A549 treated with Hydrocortisone at 1 μM for 4 hours (cell line): ENCODE measurements around the gene SYT11. TPM values are rescaled to one million over a fixed set of nuclear protein-coding genes. Genes with fewer than 3 reads are reported as not detected.

ENCODE experiments used
- total RNA-seq: library from RNA; stranded (reverse); fragments of 200-300 nt; extraction: Qiagen RNA extraction; gene quantifications from 5 replicates; pipeline ENCODE4 v1.2.3, GENCODE V29; 2022

The SYT11 gene, protein sequence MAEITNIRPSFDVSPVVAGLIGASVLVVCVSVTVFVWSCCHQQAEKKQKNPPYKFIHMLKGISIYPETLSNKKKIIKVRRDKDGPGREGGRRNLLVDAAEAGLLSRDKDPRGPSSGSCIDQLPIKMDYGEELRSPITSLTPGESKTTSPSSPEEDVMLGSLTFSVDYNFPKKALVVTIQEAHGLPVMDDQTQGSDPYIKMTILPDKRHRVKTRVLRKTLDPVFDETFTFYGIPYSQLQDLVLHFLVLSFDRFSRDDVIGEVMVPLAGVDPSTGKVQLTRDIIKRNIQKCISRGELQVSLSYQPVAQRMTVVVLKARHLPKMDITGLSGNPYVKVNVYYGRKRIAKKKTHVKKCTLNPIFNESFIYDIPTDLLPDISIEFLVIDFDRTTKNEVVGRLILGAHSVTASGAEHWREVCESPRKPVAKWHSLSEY
- 0.92 to 1.5 TPM (median 1.3 TPM) in 5 replicates for total RNA-seq

DNA sequence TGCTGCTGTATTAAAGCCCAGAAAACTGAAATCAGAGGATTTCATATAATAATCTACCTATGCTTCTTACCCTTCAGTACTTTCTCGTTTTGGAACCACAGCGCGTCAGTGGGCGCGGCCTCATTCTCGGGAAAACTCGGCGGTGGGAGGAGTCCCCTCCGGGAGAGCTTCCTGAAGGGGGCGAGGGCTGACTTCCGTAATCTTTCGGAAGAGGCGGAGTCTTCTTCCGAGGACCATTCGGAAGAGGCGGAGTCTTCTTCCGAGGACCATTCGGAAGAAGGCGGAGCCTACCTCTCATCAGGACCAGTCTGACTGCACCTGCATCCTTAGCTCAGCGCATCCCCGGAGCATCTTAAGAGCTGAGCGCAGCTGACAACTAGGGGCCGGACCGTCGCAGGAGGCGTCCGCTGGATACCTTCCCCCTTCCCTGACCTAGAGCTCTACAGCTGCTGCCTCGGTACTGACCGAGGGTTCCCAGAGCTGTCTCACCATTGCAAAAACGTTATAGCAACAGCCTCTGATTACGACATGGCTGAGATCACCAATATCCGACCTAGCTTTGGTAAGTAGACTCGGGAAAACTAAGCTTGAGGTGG lies at the start of gene SYT11:
Gene SYT11 (plus strand): TSS at position 334 of the 596 bp plus-strand sequence. CDS start 195 bp downstream, at position 529.

DNA sequence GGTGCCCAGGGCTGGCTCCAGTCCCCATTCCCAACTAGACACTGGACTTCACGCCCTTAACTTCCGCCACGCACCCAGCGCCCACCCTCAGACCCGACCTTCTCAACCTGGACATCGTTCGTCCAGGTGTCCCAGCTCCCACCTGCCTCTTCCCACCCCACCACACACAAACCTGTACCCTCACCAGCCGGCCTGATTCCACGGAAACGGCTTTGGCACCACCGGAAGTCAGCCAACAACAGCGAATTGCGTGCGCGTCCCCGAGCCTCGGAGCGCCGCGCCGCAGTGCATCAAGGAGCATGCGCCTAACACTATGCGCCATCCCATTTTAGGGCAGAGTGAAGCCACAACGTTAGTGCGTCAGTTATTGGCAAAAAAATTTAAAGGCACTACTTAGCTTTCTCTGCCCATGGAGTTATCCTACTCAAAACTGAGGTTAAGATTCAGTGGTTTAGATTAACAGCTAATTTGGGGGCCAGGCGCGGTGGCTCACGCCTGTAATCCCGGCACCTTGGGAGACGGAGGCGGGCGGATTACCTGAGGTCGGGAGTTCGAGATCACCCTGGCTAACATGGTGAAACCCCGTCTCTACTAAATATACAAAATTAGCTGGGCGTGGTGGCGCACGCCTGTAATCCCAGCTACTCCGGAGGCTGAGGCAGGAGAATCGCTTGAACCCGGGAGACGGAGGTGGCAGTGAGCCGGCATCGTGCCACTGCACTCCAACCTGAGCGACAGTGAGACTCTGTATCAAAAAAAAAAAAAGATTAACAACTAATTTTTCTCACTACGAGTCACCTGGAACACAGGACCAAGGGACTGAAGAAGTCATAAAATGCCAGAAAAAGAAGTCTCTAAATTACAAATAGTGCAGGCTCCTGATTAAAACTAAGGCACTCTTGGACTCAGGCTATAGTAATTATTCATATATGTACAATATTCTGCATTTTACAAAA lies 2.1 kb upstream of the SYT11 start, which contains the start of gene GON4L:
Gene GON4L (minus strand): TSS at position 240 of the 956 bp plus-strand sequence. CDS start 3,434 bp downstream, outside the sequence.

DNA sequence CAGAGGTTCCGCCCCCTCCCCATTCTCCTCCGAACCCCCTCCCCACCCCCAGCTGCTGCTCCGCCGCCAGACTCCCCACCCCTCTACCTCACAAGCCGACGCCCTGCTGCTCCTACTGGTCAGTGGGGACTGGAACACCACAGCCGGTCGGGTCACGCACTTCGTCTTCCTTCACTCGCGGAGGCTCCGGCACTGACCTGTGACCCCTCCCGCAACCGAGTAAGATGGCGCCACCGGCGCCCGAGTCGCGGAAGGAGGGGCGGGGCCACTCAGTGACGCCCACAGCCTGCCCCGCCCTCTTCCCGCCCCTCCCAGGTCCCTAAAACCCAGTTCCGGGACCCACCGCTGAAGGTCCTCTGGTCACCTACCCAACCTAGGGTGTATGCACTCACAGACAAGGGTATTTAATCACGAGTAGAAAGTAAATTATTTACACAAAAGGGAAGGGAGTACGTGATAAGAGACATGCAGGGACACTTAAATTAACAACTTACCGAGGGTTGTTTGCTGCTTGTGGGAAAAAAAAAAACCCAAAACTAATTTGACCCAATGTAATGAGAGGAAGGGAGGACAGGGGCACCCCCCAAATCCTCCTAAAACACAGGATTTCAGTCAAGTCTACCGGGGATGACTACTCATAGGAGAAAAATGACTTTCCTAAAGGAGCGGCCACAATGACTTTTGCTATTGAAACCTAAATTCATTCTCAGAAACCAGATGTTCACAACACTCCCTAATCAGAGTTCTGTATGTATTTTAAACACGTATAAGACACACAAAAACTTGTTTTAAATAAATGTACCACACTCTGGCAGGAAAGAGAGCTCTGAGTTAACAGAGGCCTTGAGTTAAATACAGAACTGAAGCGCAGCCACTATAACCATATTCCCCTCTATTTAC lies 52.0 kb downstream of the SYT11 start, which contains the start of gene RIT1:
Gene RIT1 (minus strand): TSS at position 194 of the 900 bp plus-strand sequence. CDS start 588 bp downstream, outside the sequence.

DNA sequence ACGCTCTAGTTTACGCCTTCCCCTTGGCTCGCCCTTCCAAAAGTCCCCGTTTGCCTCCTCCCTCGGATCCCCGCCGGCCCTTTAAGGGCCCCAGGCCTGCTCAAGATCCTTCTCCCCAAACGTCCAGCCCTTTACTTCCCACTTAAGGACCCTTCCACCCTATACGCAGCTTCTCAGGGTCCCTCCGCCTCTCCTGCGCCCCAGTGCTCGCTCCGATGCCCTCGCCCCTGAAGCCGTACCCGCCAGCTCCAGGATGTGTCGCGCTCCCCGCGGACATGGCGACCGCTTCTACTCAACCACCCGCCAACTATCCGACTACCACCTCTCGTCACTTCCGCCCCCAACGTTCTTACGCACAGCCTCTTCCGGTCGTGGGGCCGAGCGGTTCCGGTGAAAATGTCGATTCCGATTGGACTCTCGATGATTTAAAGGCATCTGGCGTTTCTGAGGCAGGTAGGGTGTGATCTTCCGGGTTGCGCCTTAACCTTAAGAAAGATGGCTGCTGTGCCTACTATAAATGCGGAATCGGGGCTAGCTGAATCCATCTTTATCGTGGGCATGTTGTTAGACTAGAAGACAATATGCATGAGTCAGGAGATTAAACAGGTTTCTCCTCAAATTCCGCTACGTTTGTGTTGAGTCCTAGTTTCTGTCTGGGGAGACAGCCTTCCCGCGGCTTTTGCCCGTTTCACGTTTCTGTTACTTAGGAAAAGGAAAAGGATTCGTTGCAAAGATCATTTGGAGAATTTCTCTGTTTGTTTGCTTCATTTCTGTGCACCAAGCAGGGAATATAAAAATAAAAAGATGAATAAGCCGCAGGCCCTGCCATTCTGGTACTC lies 74.9 kb downstream of the SYT11 start, which contains the start of gene KHDC4:
Gene KHDC4 (minus strand): TSS at position 317 of the 839 bp plus-strand sequence. CDS start 40 bp downstream, at position 277.

Other genes with a start within 250 kb of the SYT11 start
- 37.8 to 43.1 TPM (median 40.4 TPM) in 5 replicates for gene MSTO1, start 249.3 kb upstream of the SYT11 start, total RNA-seq
- gene YY1AP1, start 170.8 kb upstream of the SYT11 start, total RNA-seq: 42.5 to 48.4 TPM (median 45.0 TPM) in 5 replicates
- gene DAP3, start 170.5 kb upstream of the SYT11 start, total RNA-seq: 112 to 137 TPM (median 120 TPM) in 5 replicates
- gene GON4L, start 2.4 kb upstream of the SYT11 start, total RNA-seq: 11.9 to 15.3 TPM (median 13.5 TPM) in 5 replicates
- gene RIT1, start 51.8 kb downstream of the SYT11 start, total RNA-seq: 18.7 to 22.1 TPM (median 21.6 TPM) in 5 replicates
- 20.0 to 23.2 TPM (median 22.2 TPM) in 5 replicates for gene KHDC4, start 74.8 kb downstream of the SYT11 start, total RNA-seq
- not detected in 5 replicates for gene RXFP4, start 82.1 kb downstream of the SYT11 start, total RNA-seq
- gene ARHGEF2, start 119.0 kb downstream of the SYT11 start, total RNA-seq: 27.6 to 42.5 TPM (median 34.0 TPM) in 5 replicates
- 254 to 271 TPM (median 259 TPM) in 5 replicates for gene SSR2, start 161.4 kb downstream of the SYT11 start, total RNA-seq
- 34.3 to 41.2 TPM (median 40.5 TPM) in 5 replicates for gene UBQLN4, start 194.2 kb downstream of the SYT11 start, total RNA-seq
- 140 to 156 TPM (median 148 TPM) in 5 replicates for gene LAMTOR2, start 195.2 kb downstream of the SYT11 start, total RNA-seq
- 0.17 to 0.28 TPM in 2 of 5 replicates, not detected in the others for gene RAB25, start 201.6 kb downstream of the SYT11 start, total RNA-seq
- 1.2 to 2.4 TPM (median 2.2 TPM) in 5 replicates for gene MEX3A, start 222.9 kb downstream of the SYT11 start, total RNA-seq